Sigmoid colon (tissue), 4 donors: Measurements from ENCODE around the gene RUSC1.

ENCODE experiments used
- CTCF ChIP-seq, 4 experiments: fragments of 450-650 bp in 3 of 4; fragments of 200-600 bp in 1 of 4; IDR thresholded peaks; one replicate each; pipeline ENCODE4 v1.5.1; 2016 to 2019; ENCODE audit warnings: antibody characterized with exemption in 4 of 4, mild to moderate bottlenecking in 3 of 4, moderate library complexity in 2 of 4
- EP300 ChIP-seq, 4 donors: sonication (generic); formaldehyde crosslinking; IDR thresholded peaks; one replicate each; pipeline ENCODE4 v1.6.1; 2017; ENCODE audit warnings: antibody characterized with exemption in 4 of 4
- POLR2AphosphoS5 ChIP-seq, 4 donors: sonication (generic); formaldehyde crosslinking; IDR thresholded peaks; one replicate each; pipeline ENCODE4 v1.6.1; 2017; ENCODE audit warnings: antibody characterized with exemption in 4 of 4

- TF ChIP-seq POLR2AphosphoS5 (IDR thresholded peaks at IDR 0.05), result no peak
- no peak for TF ChIP-seq CTCF (IDR thresholded peaks at IDR 0.05)
- TF ChIP-seq EP300 (IDR thresholded peaks at IDR 0.05), result no peak
These were observed 25.3 kb upstream of the RUSC1 start for GRCh38 chr1:155295183-155295941.
